ENCODE results near the gene SELPLG.

The SELPLG gene

GRCh38 chr12:108630481-108631207 lies 3.0 kb downstream of the SELPLG start:
- DNase-seq (ENCODE audit: insufficient read length, low spot score) (no peak), FAIRE-seq (no peak)
- TF ChIP-seq POLR2A (IDR thresholded peaks at IDR 0.05; ENCODE audit: low read depth, low read length) (no peak), SPI1 (IDR thresholded peaks at IDR 0.05; ENCODE audit: low read depth, low read length) (no peak), POLR2AphosphoS5 (IDR thresholded peaks at IDR 0.05; ENCODE audit: low read depth, low read length) (no peak), PAX5 (IDR thresholded peaks at IDR 0.05; ENCODE audit: insufficient read depth, low read length, severe bottlenecking) (no peak), POU2F2 (IDR thresholded peaks at IDR 0.05; ENCODE audit: low read depth, low read length) (no peak), TAF1 (IDR thresholded peaks at IDR 0.05; ENCODE audit: low read depth, low read length) (no peak)

DNA sequence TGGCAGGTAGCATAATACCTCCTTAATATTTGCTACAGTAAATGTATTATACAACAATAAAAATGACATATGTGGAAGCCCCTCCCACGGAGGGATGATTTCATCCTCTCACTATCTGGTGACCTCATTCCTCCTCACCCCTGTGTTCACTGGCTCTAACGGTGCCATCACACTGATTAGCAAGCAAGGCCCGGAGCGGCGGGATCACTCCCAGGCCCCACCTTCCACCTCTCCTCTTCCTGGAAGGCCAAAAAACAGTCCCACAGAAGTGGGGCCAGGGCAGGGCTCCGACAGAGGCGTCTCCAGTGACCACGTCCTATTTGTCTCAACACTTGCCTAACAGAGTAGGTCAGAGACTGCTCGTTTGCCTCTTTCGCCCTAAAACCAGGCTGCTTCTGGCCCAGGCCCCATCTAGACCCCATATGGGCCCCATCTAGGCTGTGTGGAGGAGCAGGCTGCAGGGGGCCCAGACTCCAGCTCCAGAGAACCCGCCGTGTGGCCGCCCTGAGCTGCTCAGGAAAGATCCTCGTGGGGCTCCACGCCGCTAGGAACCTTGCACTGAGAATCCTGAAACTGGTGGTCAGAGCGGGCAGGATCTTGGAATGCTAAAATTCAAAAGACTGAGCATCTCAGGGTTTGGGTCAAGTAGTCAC lies 3.7 kb downstream of the SELPLG start:
- FAIRE-seq = no peak
- TF ChIP-seq POLR2AphosphoS5 (IDR thresholded peaks at IDR 0.05; ENCODE audit: low read depth, low read length) = no peak
- no peak for TF ChIP-seq TAF1 (IDR thresholded peaks at IDR 0.05; ENCODE audit: low read depth, low read length)
- TF ChIP-seq POLR2A (IDR thresholded peaks at IDR 0.05; ENCODE audit: low read depth, low read length) = no peak
- TF ChIP-seq SPI1 (IDR thresholded peaks at IDR 0.05; ENCODE audit: low read depth, low read length) = no peak
- TF ChIP-seq PAX5 (IDR thresholded peaks at IDR 0.05; ENCODE audit: insufficient read depth, low read length, severe bottlenecking) = no peak
- no peak for TF ChIP-seq POU2F2 (IDR thresholded peaks at IDR 0.05; ENCODE audit: low read depth, low read length)
- no peak for DNase-seq (ENCODE audit: insufficient read length, low spot score)

DNA sequence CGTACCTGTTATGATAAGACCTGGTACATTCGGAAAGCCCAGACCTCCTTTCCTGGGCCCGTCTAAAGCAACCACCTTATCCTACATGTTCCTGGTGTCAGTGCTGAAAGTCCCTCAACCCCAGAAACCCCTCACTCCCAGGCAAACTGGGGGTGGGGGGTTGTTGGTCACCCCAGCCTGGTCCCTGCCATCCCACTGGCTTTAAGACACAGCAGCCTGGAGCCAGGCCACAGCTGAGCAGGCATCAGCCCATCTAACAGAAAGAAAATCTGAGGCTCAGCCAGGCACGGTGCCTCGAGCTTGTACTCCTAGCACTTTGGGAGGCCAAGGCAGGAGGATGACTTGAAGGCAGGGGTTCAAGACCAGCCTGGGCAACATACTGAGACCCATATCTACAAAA lies 4.5 kb downstream of the SELPLG start:
- TF ChIP-seq POLR2A (IDR thresholded peaks at IDR 0.05; ENCODE audit: low read depth, low read length) (no peak), POU2F2 (IDR thresholded peaks at IDR 0.05; ENCODE audit: low read depth, low read length) (no peak), PAX5 (IDR thresholded peaks at IDR 0.05; ENCODE audit: insufficient read depth, low read length, severe bottlenecking) (no peak), POLR2AphosphoS5 (IDR thresholded peaks at IDR 0.05; ENCODE audit: low read depth, low read length) (no peak), TAF1 (IDR thresholded peaks at IDR 0.05; ENCODE audit: low read depth, low read length) (no peak), SPI1 (IDR thresholded peaks at IDR 0.05; ENCODE audit: low read depth, low read length) (no peak)
- no peak for FAIRE-seq
- no peak for DNase-seq (ENCODE audit: insufficient read length, low spot score)

GRCh38 chr12:108627134-108627920 lies 6.4 kb downstream of the SELPLG start:
- no peak for TF ChIP-seq PAX5 (IDR thresholded peaks at IDR 0.05; ENCODE audit: insufficient read depth, low read length, severe bottlenecking)
- no peak for TF ChIP-seq TAF1 (IDR thresholded peaks at IDR 0.05; ENCODE audit: low read depth, low read length)
- no peak for TF ChIP-seq POU2F2 (IDR thresholded peaks at IDR 0.05; ENCODE audit: low read depth, low read length)
- TF ChIP-seq SPI1 (IDR thresholded peaks at IDR 0.05; ENCODE audit: low read depth, low read length) = no peak
- no peak for TF ChIP-seq POLR2A (IDR thresholded peaks at IDR 0.05; ENCODE audit: low read depth, low read length)
- TF ChIP-seq POLR2AphosphoS5 (IDR thresholded peaks at IDR 0.05; ENCODE audit: low read depth, low read length) = no peak
- DNase-seq (ENCODE audit: insufficient read length, low spot score) (no peak), FAIRE-seq (no peak)

GRCh38 chr12:108625228-108625627 lies 8.5 kb downstream of the SELPLG start:
- FAIRE-seq = no peak
- no peak for TF ChIP-seq TAF1 (IDR thresholded peaks at IDR 0.05; ENCODE audit: low read depth, low read length)
- no peak for TF ChIP-seq PAX5 (IDR thresholded peaks at IDR 0.05; ENCODE audit: insufficient read depth, low read length, severe bottlenecking)
- TF ChIP-seq SPI1 (IDR thresholded peaks at IDR 0.05; ENCODE audit: low read depth, low read length) = no peak
- TF ChIP-seq POLR2AphosphoS5 (IDR thresholded peaks at IDR 0.05; ENCODE audit: low read depth, low read length) = no peak
- TF ChIP-seq POLR2A (IDR thresholded peaks at IDR 0.05; ENCODE audit: low read depth, low read length) = no peak
- no peak for DNase-seq (ENCODE audit: insufficient read length, low spot score)

- no peak for TF ChIP-seq POLR2A (IDR thresholded peaks at IDR 0.05; ENCODE audit: low read depth, low read length)
- FAIRE-seq (no peak), DNase-seq (ENCODE audit: insufficient read length, low spot score) (no peak)
These were observed 10.1 kb downstream of the SELPLG start for GRCh38 chr12:108623577-108623976.

DNA sequence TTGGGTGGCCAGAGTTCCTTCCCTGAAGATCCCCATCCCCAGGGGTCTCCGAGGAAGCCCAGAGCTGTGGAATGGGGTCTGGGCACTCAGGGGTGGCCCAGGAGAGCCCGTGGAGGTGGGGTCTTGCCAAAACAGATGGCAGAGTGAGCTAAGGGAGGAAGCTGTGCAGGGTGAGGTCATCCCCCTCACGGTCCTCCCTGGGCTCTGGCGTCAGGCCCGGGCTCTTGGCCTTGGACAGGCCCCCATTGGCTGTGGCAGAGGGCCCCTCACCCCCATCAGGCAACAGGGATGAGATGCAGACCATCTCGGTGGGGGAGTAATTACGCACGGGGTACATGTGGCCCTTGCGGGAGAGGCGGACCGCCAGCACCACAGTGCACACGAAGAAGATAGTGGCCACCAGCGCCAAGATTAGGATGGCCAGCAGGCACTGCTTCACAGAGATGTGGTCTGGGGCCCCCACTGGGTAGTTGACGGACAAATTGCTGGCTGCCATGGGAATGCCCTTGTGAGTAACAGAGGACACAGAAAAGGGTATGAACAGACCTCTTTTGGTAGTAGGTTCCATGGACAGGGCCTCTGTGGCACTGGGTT lies 10.7 kb downstream of the SELPLG start:
- FAIRE-seq = no peak
- DNase-seq (ENCODE audit: insufficient read length, low spot score) = no peak
- TF ChIP-seq POU2F2 (IDR thresholded peaks at IDR 0.05; ENCODE audit: low read depth, low read length) = no peak
- TF ChIP-seq SPI1 (IDR thresholded peaks at IDR 0.05; ENCODE audit: low read depth, low read length) = no peak
- TF ChIP-seq POLR2A (IDR thresholded peaks at IDR 0.05; ENCODE audit: low read depth, low read length) = no peak
- TF ChIP-seq TAF1 (IDR thresholded peaks at IDR 0.05; ENCODE audit: low read depth, low read length) = no peak
- TF ChIP-seq POLR2AphosphoS5 (IDR thresholded peaks at IDR 0.05; ENCODE audit: low read depth, low read length) = no peak
- TF ChIP-seq PAX5 (IDR thresholded peaks at IDR 0.05; ENCODE audit: insufficient read depth, low read length, severe bottlenecking) = no peak

DNA sequence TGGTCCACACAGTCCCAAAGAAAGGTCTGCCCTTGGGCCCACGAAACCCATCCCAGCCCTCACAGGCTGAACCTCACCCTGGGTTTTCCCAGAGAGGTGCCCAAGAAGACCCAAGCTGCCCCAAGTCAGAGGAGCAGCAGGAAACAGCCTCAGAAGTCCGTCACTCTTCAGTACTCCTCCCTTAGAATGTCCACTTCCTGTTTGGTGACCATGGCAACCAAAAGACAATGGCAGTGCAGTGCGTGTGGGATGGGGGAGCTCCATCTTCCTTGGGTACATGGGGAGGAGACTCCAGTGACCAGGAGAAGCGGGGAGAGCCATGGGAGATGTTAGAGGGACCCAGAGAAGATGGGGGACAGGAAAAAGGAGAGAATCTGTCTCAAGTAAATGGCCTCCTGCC lies 11.3 kb downstream of the SELPLG start:
- DNase-seq (ENCODE audit: insufficient read length, low spot score) = no peak
- TF ChIP-seq PAX5 (IDR thresholded peaks at IDR 0.05; ENCODE audit: insufficient read depth, low read length, severe bottlenecking) (no peak), SPI1 (IDR thresholded peaks at IDR 0.05; ENCODE audit: low read depth, low read length) (peak; percentile 82)
- FAIRE-seq = peak; percentile 62

DNA sequence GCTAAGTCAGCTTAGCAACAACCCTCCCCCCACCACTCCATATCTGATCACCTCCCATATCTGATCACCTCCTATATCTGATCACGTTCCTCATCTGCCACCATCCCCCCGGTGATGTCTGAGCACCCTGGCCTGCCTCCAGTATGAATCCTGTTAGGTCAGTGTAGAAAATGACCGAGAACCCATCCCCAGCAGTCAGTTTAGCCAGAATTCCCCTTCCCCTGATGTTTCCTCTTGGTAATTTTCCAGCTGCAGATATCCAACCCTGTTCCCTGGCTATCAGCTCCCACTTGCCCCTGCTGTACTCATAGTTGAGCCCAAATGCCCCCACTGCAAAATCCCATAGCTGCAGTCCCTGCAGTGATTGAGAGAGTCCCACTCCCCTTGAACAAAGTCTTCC lies 12.5 kb downstream of the SELPLG start:
- FAIRE-seq (no peak), DNase-seq (ENCODE audit: insufficient read length, low spot score) (no peak)
- TF ChIP-seq PAX5 (IDR thresholded peaks at IDR 0.05; ENCODE audit: insufficient read depth, low read length, severe bottlenecking) = no peak
- no peak for TF ChIP-seq POU2F2 (IDR thresholded peaks at IDR 0.05; ENCODE audit: low read depth, low read length)
- TF ChIP-seq TAF1 (IDR thresholded peaks at IDR 0.05; ENCODE audit: low read depth, low read length) = no peak
- TF ChIP-seq POLR2A (IDR thresholded peaks at IDR 0.05; ENCODE audit: low read depth, low read length) = no peak
- TF ChIP-seq SPI1 (IDR thresholded peaks at IDR 0.05; ENCODE audit: low read depth, low read length) = no peak
- no peak for TF ChIP-seq POLR2AphosphoS5 (IDR thresholded peaks at IDR 0.05; ENCODE audit: low read depth, low read length)

Data from GM12891 (cell line).